HCT116 (cell line): Measurements from ENCODE around the gene PHF11. TPM values are rescaled to one million over a fixed set of nuclear protein-coding genes. Genes with fewer than 3 reads are reported as not detected.

Experiments
- ATAC-seq: fragments of 200-7000 bp; cut with Tn5 transposase; 2 replicates; pipeline ENCODE4 v1.9.1; 2020; ENCODE audit warnings: mild to moderate bottlenecking, moderate library complexity
- BruUV-seq: library from RNA; stranded (reverse); fragments of 400-500 nt; replicated peaks from 2 replicates; lab custom pipeline; 2021; lab: Mats Ljungman, UMichigan
- CTCF ChIA-PET: fragments of 300-600 bp; sonication (Branson Sonifier 250); formaldehyde crosslinking; loops from one replicate; lab custom pipeline; 2021; ENCODE audit warnings: antibody characterized with exemption; lab: Charles Lee
- POLR2A ChIA-PET: fragments of 300-600, 350-600 bp; sonication (Branson Sonifier 250); formaldehyde crosslinking; loops from one replicate; lab custom pipeline; 2021; ENCODE audit warnings: antibody characterized with exemption; lab: Charles Lee
- RAD21 ChIA-PET, 2 experiments: fragments of 300-600 bp; sonication (Branson Sonifier 250); formaldehyde crosslinking; loops; one replicate each; lab custom pipeline; 2023; ENCODE audit warnings: low total read pairs in 2 of 2; ENCODE audit not compliant: uncharacterized antibody in 2 of 2, unreplicated experiment in 2 of 2, low non-redundant PET in 1 of 2; lab: Charles Lee
- DNase-seq: peaks from one replicate; pipeline ENCODE4 v3.0.0-alpha.2; 2010; ENCODE audit warnings: low read depth, low spot score
- H2AFZ ChIP-seq: fragments of 200-600 bp; shearing (Covaris generic), sonication (generic); 2 replicates; pipeline ENCODE4 v1.6.1; 2017; ENCODE audit warnings: low read depth, mixed run types, mixed read lengths, antibody characterized with exemption, low read length; ENCODE audit not compliant: poor library complexity, severe bottlenecking
- H3K27ac ChIP-seq: 2 replicates; pipeline ENCODE4 v1.5.1; 2012; ENCODE audit warnings: low read depth, low read length
- H3K27me3 ChIP-seq: fragments of 200-600 bp; sonication (generic); 2 replicates; pipeline ENCODE4 v1.6.1; 2016; ENCODE audit warnings: mixed run types, low read length, mixed read lengths; ENCODE audit not compliant: insufficient read depth
- H3K36me3 ChIP-seq, 2 experiments: fragments of 200-500 bp in 1 of 2; fragments of 200-600 bp in 1 of 2; sonication (Bioruptor generic) in 1 of 2; sonication (generic) in 1 of 2; 2 replicates each; pipeline versions ENCODE4 v1.5.1 to v1.6.1; 2014 to 2016; ENCODE audit warnings: low read length in 2 of 2, inconsistent platforms in 1 of 2, mixed read lengths in 1 of 2, mixed run types in 1 of 2; ENCODE audit not compliant: insufficient read depth in 2 of 2, control insufficient read depth in 1 of 2
- H3K4me1 ChIP-seq, 2 experiments: fragments of 200-600 bp in 1 of 2; sonication (generic) in 1 of 2; 2 replicates each; pipeline versions ENCODE4 v1.5.1 to v1.6.1; 2012 to 2017; ENCODE audit warnings: low read length in 2 of 2, inconsistent platforms in 1 of 2, mild to moderate bottlenecking in 1 of 2, mixed read lengths in 1 of 2, mixed run types in 1 of 2, moderate library complexity in 1 of 2; ENCODE audit not compliant: insufficient read depth in 2 of 2, control insufficient read depth in 1 of 2
- H3K4me2 ChIP-seq: fragments of 200-600 bp; sonication (generic); 2 replicates; pipeline ENCODE4 v1.6.1; 2017; ENCODE audit warnings: mixed run types, low read length, mixed read lengths
- H3K4me3 ChIP-seq, 2 experiments: fragments of 200-600 bp in 1 of 2; sonication (generic) in 1 of 2; replicated peaks in 1 of 2; 2 replicates each; pipeline ENCODE4 v1.5.1; 2011 to 2016; ENCODE audit warnings: low read length in 2 of 2, control low read depth in 1 of 2, low read depth in 1 of 2, mild to moderate bottlenecking in 1 of 2, mixed read lengths in 1 of 2, mixed run types in 1 of 2
- H3K79me2 ChIP-seq: fragments of 200-600 bp; sonication (generic); 2 replicates; pipeline ENCODE4 v1.6.1; 2017; ENCODE audit warnings: mild to moderate bottlenecking, mixed run types, low read length, moderate library complexity, mixed read lengths; ENCODE audit not compliant: insufficient read depth
- H3K9ac ChIP-seq: fragments of 200-600 bp; sonication (generic); 2 replicates; pipeline ENCODE4 v1.6.1; 2016; ENCODE audit warnings: low read length, mixed read lengths
- H3K9me2 ChIP-seq: fragments of 200-600 bp; sonication (generic), shearing (Covaris generic); 2 replicates; pipeline ENCODE4 v1.6.1; 2017; ENCODE audit warnings: mixed run types, mild to moderate bottlenecking, moderate library complexity; ENCODE audit not compliant: insufficient read depth
- H3K9me3 ChIP-seq, 2 experiments: fragments of 200-500 bp in 1 of 2; fragments of 200-600 bp in 1 of 2; sonication (Bioruptor generic) in 1 of 2; sonication (generic) in 1 of 2; 2 replicates each; pipeline ENCODE4 v1.6.1; 2014 to 2017; ENCODE audit warnings: low read length in 2 of 2, mixed read lengths in 2 of 2, inconsistent platforms in 1 of 2, low read depth in 1 of 2, mild to moderate bottlenecking in 1 of 2, mixed run types in 1 of 2, moderate library complexity in 1 of 2; ENCODE audit not compliant: control insufficient read depth in 1 of 2, insufficient read depth in 1 of 2
- H4K20me1 ChIP-seq: fragments of 200-600 bp; sonication (generic), shearing (Covaris generic); 2 replicates; pipeline ENCODE4 v1.6.1; 2017; ENCODE audit warnings: mixed run types, mild to moderate bottlenecking, moderate library complexity; ENCODE audit not compliant: insufficient read depth
- CBX3 ChIP-seq: IDR thresholded peaks from 2 replicates; pipeline ENCODE4 v1.6.1; 2012; ENCODE audit warnings: low read depth
- CEBPB ChIP-seq: IDR thresholded peaks from 2 replicates; pipeline ENCODE4 v1.6.1; 2012; ENCODE audit warnings: low read depth
- ELF1 ChIP-seq: IDR thresholded peaks from 2 replicates; pipeline ENCODE4 v1.6.1; 2012; ENCODE audit warnings: low read depth, borderline replicate concordance
- FOSL1 ChIP-seq: IDR thresholded peaks from 2 replicates; pipeline ENCODE4 v1.6.1; 2012; ENCODE audit warnings: low read depth
- POLR2AphosphoS5 ChIP-seq: IDR thresholded peaks from 2 replicates; pipeline ENCODE4 v1.6.1; 2011; ENCODE audit warnings: mild to moderate bottlenecking, low read depth, low read length, moderate library complexity
- ZFX ChIP-seq: fragments of 450-650 bp; IDR thresholded peaks from 2 replicates; pipeline ENCODE4 v1.6.1; 2017
- ZNF274 ChIP-seq: fragments of 200-500 bp; sonication (Bioruptor generic); IDR thresholded peaks from 2 replicates; pipeline ENCODE4 v1.6.1; 2014; ENCODE audit warnings: mild to moderate bottlenecking, low read depth, low read length, inconsistent platforms
- intact Hi-C: fragments of 100-400 bp; cut with micrococcal nuclease; formaldehyde crosslinking; loops from 2 replicates; pipeline ENCODE4 v1.10.0; 2022
- total RNA-seq: library from RNA; stranded (reverse); gene quantifications from one replicate; pipeline ENCODE4 v1.2.1, GENCODE V29; 2021; ENCODE audit not compliant: unreplicated experiment
- TF ChIP-seq, protein P1 (sequence below): IDR thresholded peaks from 2 replicates; pipeline ENCODE4 v1.6.1; 2012; ENCODE audit warnings: low read depth

Gene PHF11
- total RNA-seq, 1 experiment from 2014 or later, result 12.1 TPM

DNA sequence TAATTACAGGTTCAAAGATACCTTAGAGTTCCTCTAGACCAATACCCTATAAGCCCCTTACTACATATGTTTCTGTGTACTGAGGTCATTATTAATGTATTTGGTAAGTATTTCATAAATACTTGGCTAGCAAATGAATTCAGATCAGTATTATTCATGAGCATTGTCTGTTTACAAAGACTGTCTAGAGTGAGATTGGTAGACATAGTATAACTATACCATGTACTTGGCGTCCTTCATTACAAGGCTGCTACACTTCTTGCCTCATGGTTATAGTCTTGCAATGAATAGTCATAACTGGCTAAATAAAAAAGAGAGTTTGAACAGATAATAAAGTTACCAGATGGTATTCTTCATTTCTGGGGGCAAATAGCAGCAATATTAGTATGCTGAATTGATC is 39.6 kb upstream of the PHF11 start:
- TF ChIP-seq ZFX (no peak), CEBPB (no peak), ELF1 (no peak), ZNF274 (no peak), FOSL1 (no peak), CBX3 (no peak), POLR2AphosphoS5 (no peak)
- TF ChIP-seq, protein P1, sequence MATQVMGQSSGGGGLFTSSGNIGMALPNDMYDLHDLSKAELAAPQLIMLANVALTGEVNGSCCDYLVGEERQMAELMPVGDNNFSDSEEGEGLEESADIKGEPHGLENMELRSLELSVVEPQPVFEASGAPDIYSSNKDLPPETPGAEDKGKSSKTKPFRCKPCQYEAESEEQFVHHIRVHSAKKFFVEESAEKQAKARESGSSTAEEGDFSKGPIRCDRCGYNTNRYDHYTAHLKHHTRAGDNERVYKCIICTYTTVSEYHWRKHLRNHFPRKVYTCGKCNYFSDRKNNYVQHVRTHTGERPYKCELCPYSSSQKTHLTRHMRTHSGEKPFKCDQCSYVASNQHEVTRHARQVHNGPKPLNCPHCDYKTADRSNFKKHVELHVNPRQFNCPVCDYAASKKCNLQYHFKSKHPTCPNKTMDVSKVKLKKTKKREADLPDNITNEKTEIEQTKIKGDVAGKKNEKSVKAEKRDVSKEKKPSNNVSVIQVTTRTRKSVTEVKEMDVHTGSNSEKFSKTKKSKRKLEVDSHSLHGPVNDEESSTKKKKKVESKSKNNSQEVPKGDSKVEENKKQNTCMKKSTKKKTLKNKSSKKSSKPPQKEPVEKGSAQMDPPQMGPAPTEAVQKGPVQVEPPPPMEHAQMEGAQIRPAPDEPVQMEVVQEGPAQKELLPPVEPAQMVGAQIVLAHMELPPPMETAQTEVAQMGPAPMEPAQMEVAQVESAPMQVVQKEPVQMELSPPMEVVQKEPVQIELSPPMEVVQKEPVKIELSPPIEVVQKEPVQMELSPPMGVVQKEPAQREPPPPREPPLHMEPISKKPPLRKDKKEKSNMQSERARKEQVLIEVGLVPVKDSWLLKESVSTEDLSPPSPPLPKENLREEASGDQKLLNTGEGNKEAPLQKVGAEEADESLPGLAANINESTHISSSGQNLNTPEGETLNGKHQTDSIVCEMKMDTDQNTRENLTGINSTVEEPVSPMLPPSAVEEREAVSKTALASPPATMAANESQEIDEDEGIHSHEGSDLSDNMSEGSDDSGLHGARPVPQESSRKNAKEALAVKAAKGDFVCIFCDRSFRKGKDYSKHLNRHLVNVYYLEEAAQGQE, result no peak
- H3K79me2 ChIP-seq, result no peaks in the 10 kb centered on the region
- H4K20me1 ChIP-seq, result no peaks in the 10 kb centered on the region
- H3K27me3 ChIP-seq, result no peaks in the 10 kb centered on the region
- ChIA-PET RAD21 (no interaction called here), POLR2A (no interaction called here), CTCF (no interaction called here)
- H3K9me3 ChIP-seq, result no peaks in the 10 kb centered on the region
- H3K27ac ChIP-seq, result no peak overlapping the region
- no peak for DNase-seq
- no peaks in the 10 kb centered on the region; a peak in 1 of 4 replicates for H3K36me3 ChIP-seq
- H3K4me3 ChIP-seq, result no peak overlapping the region
- no peaks in the 10 kb centered on the region for H3K4me1 ChIP-seq
- H3K4me2 ChIP-seq, result no peak overlapping the region
- H3K9ac ChIP-seq, result no peak overlapping the region
- no peak for ATAC-seq
- intact Hi-C loops, result no loop called here
- no peak overlapping the region for H2AFZ ChIP-seq
- H3K9me2 ChIP-seq, result no peaks in the 10 kb centered on the region
- no TSS peak for BruUV-seq
